Muscle of leg (tissue), 11 donors: ENCODE measurements around the gene GREB1. TPM values are rescaled to one million over a fixed set of nuclear protein-coding genes. Genes with fewer than 3 reads are reported as not detected.

Experiments used
- DNase-seq: peaks from one replicate; pipeline ENCODE4 v3.0.0; 2013
- H3K27ac ChIP-seq: one replicate; pipeline ENCODE4 v1.5.1; 2013; ENCODE audit warnings: mild to moderate bottlenecking, low read length, control low read depth
- H3K27me3 ChIP-seq: one replicate; pipeline ENCODE4 v1.6.1; 2013; ENCODE audit warnings: low read length; ENCODE audit not compliant: control insufficient read depth, insufficient read depth
- H3K36me3 ChIP-seq: one replicate; pipeline ENCODE4 v1.6.1; 2013; ENCODE audit warnings: low read length; ENCODE audit not compliant: control insufficient read depth, insufficient read depth
- H3K4me1 ChIP-seq: one replicate; pipeline ENCODE4 v1.6.1; 2013; ENCODE audit warnings: low read length; ENCODE audit not compliant: control insufficient read depth, insufficient read depth
- H3K4me3 ChIP-seq: one replicate; pipeline ENCODE4 v1.5.1; 2013; ENCODE audit warnings: low read length, control low read depth
- H3K9me3 ChIP-seq: replicated peaks from 2 replicates; pipeline ENCODE4 v1.6.1; 2013; ENCODE audit warnings: low read depth, low read length; ENCODE audit not compliant: control insufficient read depth
- WGBS: methylation state at CpG from one replicate; pipeline ENCODE4 v1.1.5; 2013; ENCODE audit warnings: missing lambda C conversion rate; ENCODE audit not compliant: insufficient coverage; 5-methylcytosine and 5-hydroxymethylcytosine counted together
- polyA plus RNA-seq, 8 donors: library from polyadenylated mRNA; unstranded; fragments of 120-200 nt; gene quantifications; one replicate each; pipeline versions ENCODE4 v1.2.1 to v1.2.3, GENCODE V29; 2013; ENCODE audit warnings: inconsistent platforms in 1 of 8, low replicate concordance in 1 of 8; ENCODE audit not compliant: insufficient read length in 8 of 8, insufficient read depth in 1 of 8
- total RNA-seq: library from RNA; stranded (reverse); fragments of 120-200 nt; gene quantifications from one replicate; pipeline ENCODE4 v1.2.4, GENCODE V29; 2013

GREB1 gene
- total and polyA plus RNA-seq, 9 donors, result 6.5 to 14.4 (median 10.5) TPM

DNA sequence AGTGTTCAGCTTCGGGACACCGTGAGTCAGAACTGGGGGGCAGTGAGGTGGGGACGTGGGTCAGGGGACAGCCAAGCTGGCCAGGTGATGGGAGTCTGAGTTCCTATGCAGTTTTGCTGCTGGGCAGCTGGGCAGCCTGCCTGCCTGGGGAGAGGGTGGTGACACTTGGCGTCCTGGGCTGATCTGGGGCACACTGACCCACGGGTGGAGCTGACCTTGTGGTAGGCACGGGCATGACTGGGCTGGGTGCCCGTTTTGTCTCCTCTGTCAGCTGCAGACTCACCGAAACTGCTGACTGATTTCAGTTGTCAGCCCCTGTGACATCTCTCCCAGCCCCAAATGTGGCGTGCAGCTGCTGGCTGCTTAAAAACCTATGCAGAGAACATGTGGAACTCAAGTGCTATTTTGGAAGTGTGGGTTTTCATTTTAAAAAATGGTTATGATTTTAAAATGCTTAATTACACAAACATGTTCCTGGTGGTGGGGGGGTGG is 35.3 kb upstream of the GREB1 start:
- Histone ChIP-seq H3K9me3 (peaks cover 6% of the 10 kb centered on the region), H3K4me1 (peaks cover 14% of the 10 kb centered on the region), H3K36me3 (no peaks in the 10 kb centered on the region), H3K27ac (peak overlapping the region; percentile 25), H3K27me3 (no peaks in the 10 kb centered on the region), H3K4me3 (no peak overlapping the region)
- peak; percentile 80 for DNase-seq
- 33% methylated on average over 8 of the region's 9 CpGs for WGBS

- Histone ChIP-seq H3K9me3 (peaks cover 7% of the 10 kb centered on the region), H3K27me3 (no peaks in the 10 kb centered on the region), H3K27ac (no peak overlapping the region), H3K4me3 (no peak overlapping the region), H3K36me3 (no peaks in the 10 kb centered on the region), H3K4me1 (peaks cover 14% of the 10 kb centered on the region)
- WGBS, result 26% methylated on average over 4 of the region's 4 CpGs
- DNase-seq, result no peak
These were observed 34.6 kb upstream of the GREB1 start for GRCh38 chr2:11499081-11499743.

GRCh38 chr2:11500702-11501303 is 33.0 kb upstream of the GREB1 start:
- H3K36me3 ChIP-seq, result no peaks in the 10 kb centered on the region
- H3K27me3 ChIP-seq, result no peaks in the 10 kb centered on the region
- no peak for DNase-seq
- H3K4me3 ChIP-seq, result no peak overlapping the region
- no peak overlapping the region for H3K27ac ChIP-seq
- peaks cover 7% of the 10 kb centered on the region for H3K9me3 ChIP-seq
- peaks cover 14% of the 10 kb centered on the region for H3K4me1 ChIP-seq
- 78% methylated on average over 3 of the region's 5 CpGs for WGBS

DNA sequence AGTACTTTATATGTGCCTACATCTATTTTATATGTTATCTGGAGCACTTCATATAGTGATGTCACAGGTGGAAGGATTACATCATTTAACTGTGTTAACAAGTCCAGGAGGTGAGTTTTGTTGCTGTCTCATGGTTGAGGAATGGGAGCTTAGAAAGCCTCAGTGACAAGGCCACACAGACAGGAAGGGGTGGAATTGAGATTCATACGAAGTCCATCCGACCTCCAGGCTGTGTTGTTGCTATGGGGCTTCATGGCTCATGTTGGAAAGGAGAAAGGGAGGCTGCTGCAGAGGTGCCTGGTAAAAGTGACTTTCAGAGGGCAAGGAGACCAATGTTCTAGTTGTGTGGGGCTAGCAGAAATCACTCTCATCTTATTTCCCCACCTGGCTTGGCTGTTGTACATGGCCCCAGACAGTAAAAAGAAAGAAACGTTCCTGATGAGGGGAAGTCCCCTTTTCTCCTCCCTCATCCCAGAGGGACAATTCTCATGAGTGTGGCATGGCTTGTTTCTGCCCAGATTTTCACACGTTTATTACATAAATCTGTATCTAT is 31.0 kb upstream of the GREB1 start:
- Histone ChIP-seq H3K27me3 (no peaks in the 10 kb centered on the region), H3K27ac (no peak overlapping the region), H3K4me3 (no peak overlapping the region), H3K9me3 (peaks cover 7% of the 10 kb centered on the region), H3K36me3 (no peaks in the 10 kb centered on the region), H3K4me1 (peaks cover 23% of the 10 kb centered on the region)
- WGBS, result 76% methylated on average over 2 of the region's 4 CpGs
- no peak for DNase-seq

DNA sequence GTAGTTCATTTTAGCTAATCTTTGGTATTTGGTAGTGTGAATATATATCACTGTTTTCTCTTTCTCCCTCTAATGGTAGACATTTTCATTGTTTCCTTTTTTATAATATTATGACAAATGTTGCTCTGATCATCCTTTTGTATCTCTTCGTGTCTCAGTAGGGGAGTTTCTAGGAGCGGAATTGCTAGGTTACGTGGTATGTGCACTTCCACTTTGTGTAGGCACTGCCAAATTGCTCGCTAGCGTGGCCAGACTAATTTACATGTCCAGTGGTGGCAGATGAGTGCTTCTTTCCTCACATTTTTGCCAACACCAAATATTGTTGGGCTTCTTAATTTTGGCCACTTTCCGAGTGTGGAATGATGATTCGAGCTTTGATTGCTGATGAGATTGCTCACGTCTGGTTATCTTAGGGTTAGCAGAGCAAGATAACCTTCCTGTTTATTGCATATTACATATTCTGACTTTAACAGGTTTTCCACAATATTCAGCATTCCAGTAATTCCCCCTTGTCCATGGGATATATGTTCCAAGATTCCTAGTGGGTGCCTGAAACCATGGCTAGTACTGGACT is 30.4 kb upstream of the GREB1 start:
- no peak overlapping the region for H3K4me3 ChIP-seq
- WGBS, result no CpG with 5 or more reads among the region's 8 CpGs
- H3K9me3 ChIP-seq, result peaks cover 7% of the 10 kb centered on the region
- no peak for DNase-seq
- H3K36me3 ChIP-seq, result no peaks in the 10 kb centered on the region
- peaks cover 23% of the 10 kb centered on the region for H3K4me1 ChIP-seq
- no peak overlapping the region for H3K27ac ChIP-seq
- H3K27me3 ChIP-seq, result no peaks in the 10 kb centered on the region

DNA sequence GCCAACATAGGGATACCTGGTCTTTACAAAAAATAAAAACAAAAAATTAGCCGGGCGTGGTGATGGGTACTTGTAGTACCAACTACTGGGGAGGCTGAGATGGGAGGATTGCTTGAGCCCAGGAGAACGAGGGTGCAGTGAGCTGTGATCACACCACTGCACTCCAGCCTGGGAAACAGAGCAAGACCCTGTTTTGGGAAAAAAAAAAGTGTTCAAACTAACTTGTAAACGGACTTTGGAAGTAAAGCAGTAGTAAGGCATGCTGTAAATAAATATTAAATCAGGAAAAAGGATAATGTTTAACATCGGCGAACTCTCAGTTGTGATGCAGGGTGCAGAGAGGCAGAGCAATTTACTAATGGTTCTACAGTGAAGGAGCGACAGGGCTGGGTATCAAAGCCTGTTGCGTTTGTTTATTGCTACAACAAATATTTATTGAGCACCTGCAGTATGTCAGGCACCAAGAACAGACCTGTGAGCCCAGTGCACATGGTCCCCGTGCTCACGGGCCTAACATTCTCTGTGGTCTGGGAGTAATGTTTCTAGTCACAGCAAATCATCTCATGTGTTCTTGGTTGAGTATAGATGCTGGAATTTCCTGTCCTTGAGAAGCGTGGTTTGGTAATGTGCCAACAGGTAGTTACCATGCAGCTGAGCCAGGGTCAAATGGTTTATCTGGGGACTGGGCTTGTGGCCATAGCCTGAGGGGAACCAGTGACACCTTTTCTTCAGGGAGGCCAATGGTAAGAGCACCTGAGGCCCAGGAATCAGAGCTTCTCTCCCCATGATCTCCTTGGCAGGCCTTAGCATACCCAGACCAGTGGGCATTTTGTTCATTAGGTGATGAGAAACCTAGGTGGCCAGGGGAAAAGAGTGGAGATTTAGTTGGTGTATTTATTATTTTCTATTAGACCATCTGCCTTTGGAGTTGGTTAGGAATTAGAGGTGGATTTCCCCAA is 27.9 kb upstream of the GREB1 start:
- no peak for DNase-seq
- 68% methylated on average over 9 of the region's 11 CpGs for WGBS
- H3K36me3 ChIP-seq, result no peaks in the 10 kb centered on the region
- H3K4me3 ChIP-seq, result no peak overlapping the region
- no peaks in the 10 kb centered on the region for H3K27me3 ChIP-seq
- H3K4me1 ChIP-seq, result peaks cover 11% of the 10 kb centered on the region
- H3K27ac ChIP-seq, result peak overlapping the region; percentile 48
- peaks cover 7% of the 10 kb centered on the region for H3K9me3 ChIP-seq

DNA sequence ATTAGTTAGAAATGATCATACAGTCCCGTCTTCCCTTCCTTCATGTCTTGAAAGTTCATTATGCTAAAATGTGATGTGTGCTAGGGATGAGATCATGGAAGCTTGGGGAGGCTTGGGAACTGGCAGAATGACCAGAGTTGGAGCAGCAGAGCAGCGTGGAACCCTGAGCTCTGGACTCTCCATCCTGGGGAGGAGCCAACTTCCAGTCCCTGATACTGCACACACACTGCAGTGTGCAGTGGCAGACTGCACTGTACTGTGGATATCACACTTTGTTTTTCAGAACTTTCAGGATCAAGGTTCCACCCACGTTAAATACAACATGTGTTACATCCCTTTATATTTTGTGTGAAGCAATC is 27.3 kb upstream of the GREB1 start:
- Histone ChIP-seq H3K4me3 (no peak overlapping the region), H3K27ac (no peak overlapping the region), H3K27me3 (no peaks in the 10 kb centered on the region), H3K9me3 (peaks cover 7% of the 10 kb centered on the region), H3K4me1 (peaks cover 11% of the 10 kb centered on the region), H3K36me3 (no peaks in the 10 kb centered on the region)
- 25% methylated on average over 1 of the region's 3 CpGs for WGBS
- peak; percentile 74 for DNase-seq

- DNase-seq, result no peak
- peaks cover 7% of the 10 kb centered on the region for H3K9me3 ChIP-seq
- H3K4me3 ChIP-seq, result no peak overlapping the region
- 67% methylated on average over 2 of the region's 2 CpGs for WGBS
- H3K36me3 ChIP-seq, result no peaks in the 10 kb centered on the region
- H3K27me3 ChIP-seq, result no peaks in the 10 kb centered on the region
- H3K4me1 ChIP-seq, result peaks cover 11% of the 10 kb centered on the region
- no peak overlapping the region for H3K27ac ChIP-seq
These were observed 26.3 kb upstream of the GREB1 start for GRCh38 chr2:11507517-11507916.

GRCh38 chr2:11508279-11508678 is 25.6 kb upstream of the GREB1 start:
- H3K27me3 ChIP-seq, result no peaks in the 10 kb centered on the region

More at GRCh38 chr2:11508279-11508678, 25.6 kb upstream of the GREB1 start:
- H3K27ac ChIP-seq, result no peak overlapping the region
- 79% methylated on average over 7 of the region's 8 CpGs for WGBS
- H3K36me3 ChIP-seq, result no peaks in the 10 kb centered on the region
- H3K4me3 ChIP-seq, result no peak overlapping the region
- H3K4me1 ChIP-seq, result peaks cover 11% of the 10 kb centered on the region
- DNase-seq, result no peak
- H3K9me3 ChIP-seq, result peaks cover 3% of the 10 kb centered on the region
